Kidney (tissue), 14 donors: Measurements from ENCODE around the gene AZU1. TPM values are rescaled to one million over a fixed set of nuclear protein-coding genes. Genes with fewer than 3 reads are reported as not detected.
A peak's percentile ranks its signal among the peaks of the same experiment; 100 is the strongest.

Experiments used
- DNase-seq, 5 donors: peaks; one replicate each; pipeline ENCODE4 v3.0.0-alpha.2; 2013 to 2020
- FAIRE-seq: peaks from 2 replicates; lab custom pipeline; 2012; peaks lifted over from hg19 to GRCh38; lab: Jason Lieb, UNC
- H3K27ac ChIP-seq, 2 donors: one replicate each; pipeline ENCODE4 v1.7.0; 2013; ENCODE audit warnings: low read depth in 2 of 2, low read length in 2 of 2, inconsistent platforms in 1 of 2
- H3K27me3 ChIP-seq: one replicate; pipeline ENCODE4 v1.7.1; 2013; ENCODE audit warnings: low read length, inconsistent platforms; ENCODE audit not compliant: control insufficient read depth, insufficient read depth
- H3K36me3 ChIP-seq, 3 donors: one replicate each; pipeline versions ENCODE4 v1.7.0 to v1.7.1; 2013; ENCODE audit warnings: low read length in 3 of 3, control low read depth in 1 of 3, inconsistent platforms in 1 of 3; ENCODE audit not compliant: insufficient read depth in 3 of 3, control insufficient read depth in 2 of 3
- H3K4me1 ChIP-seq, 3 donors: one replicate each; pipeline versions ENCODE4 v1.7.0 to v1.7.1; 2013; ENCODE audit warnings: low read length in 3 of 3, inconsistent platforms in 1 of 3, low read depth in 1 of 3; ENCODE audit not compliant: control insufficient read depth in 2 of 3, insufficient read depth in 2 of 3
- H3K4me3 ChIP-seq, 3 donors: one replicate each; pipeline versions ENCODE4 v1.7.0 to v1.8.1; 2013; ENCODE audit warnings: low read length in 3 of 3, control low read depth in 1 of 3, inconsistent platforms in 1 of 3
- H3K9ac ChIP-seq, 3 donors: one replicate each; pipeline versions ENCODE4 v1.7.0 to v1.7.1; 2013; ENCODE audit warnings: low read length in 3 of 3, control low read depth in 1 of 3, inconsistent platforms in 1 of 3
- H3K9me3 ChIP-seq, 3 donors: one replicate each; pipeline versions ENCODE4 v1.7.0 to v1.7.1; 2013; ENCODE audit warnings: low read length in 3 of 3, control low read depth in 1 of 3, inconsistent platforms in 1 of 3; ENCODE audit not compliant: control insufficient read depth in 2 of 3, insufficient read depth in 1 of 3
- CTCF ChIP-seq: IDR thresholded peaks from 3 replicates; pipeline ENCODE4 v1.5.1; 2012; ENCODE audit warnings: mild to moderate bottlenecking, moderate library complexity, borderline replicate concordance; ENCODE audit not compliant: insufficient read depth; ENCODE audit errors: extremely low read depth
- intact Hi-C: fragments of 100-400 bp; cut with DNase I; formaldehyde crosslinking; loops from one replicate; pipeline ENCODE4 v1.11.1; 2022
- polyA plus RNA-seq: library from polyadenylated mRNA; stranded (reverse); fragments of 350-450 nt; fragmentation: Illumina TruSeq; extraction: RNeasy Lipid Tissue Mini Kit (QIAGEN cat#74804); gene quantifications from one replicate; pipeline ENCODE4 v1.2.3, GENCODE V29; 2014; ENCODE audit warnings: low read depth, low replicate concordance; ENCODE audit not compliant: insufficient read depth
- total RNA-seq: library from RNA; stranded (reverse); fragmentation: NEBNext Ultra II Directional; extraction: Animal tissue kit (Norgen Biotek cat#: 25700); gene quantifications from one replicate; pipeline ENCODE4 v1.2.1, GENCODE V29; 2021
- donor health status: control.
- donor health status: control.
- donor health status: control.
- donor health status: control.
- donor health status: control.
- donor health status: DM: yes; HTN: yes; CAD: no.
- donor health status: Normal renal cell carcinoma (clear cell type).

Gene AZU1
- total and polyA plus RNA-seq, 2 donors from 2014 or later, result 0.50 TPM; not detected in 1

DNA sequence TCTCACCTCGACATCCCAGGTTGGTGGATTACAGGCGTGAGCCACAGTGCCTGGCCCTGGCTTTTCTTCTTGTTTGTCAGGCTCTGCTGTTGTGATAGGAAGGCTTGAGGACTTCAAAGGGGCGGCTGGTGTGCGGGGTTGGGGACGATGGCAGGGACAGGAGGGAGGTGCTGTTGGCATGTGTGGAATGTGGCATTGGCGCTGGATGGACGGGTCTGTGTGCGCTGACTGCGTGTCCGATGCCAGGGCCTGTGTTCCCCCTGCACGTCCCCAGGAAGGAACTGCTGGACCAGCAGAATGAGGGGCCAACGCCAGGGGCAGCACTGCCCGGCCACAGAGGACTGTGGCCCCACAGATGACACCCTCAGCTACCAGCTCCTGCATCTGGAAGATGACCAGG lies 43.1 kb upstream of the AZU1 start:
- intact Hi-C loops, result no loop called here
- Histone ChIP-seq H3K27me3 (no peaks in the 10 kb centered on the region), H3K36me3 (no peaks in the 10 kb centered on the region), H3K4me1 (peaks cover 0 to 18% (median 0%) of the 10 kb centered on the region in 3 donors), H3K27ac (peak overlapping the region in 1 of 2 donors; percentile 36), H3K4me3 (peak overlapping the region in 1 of 3 donors; percentile 60), H3K9me3 (no peaks in the 10 kb centered on the region), H3K9ac (no peak overlapping the region)
- FAIRE-seq (no peak), DNase-seq (peak in 3 of 5 donors; percentile 35 to 61 (median 59))
- TF ChIP-seq CTCF, result no peak

- no peak overlapping the region for H3K4me3 ChIP-seq
- TF ChIP-seq CTCF, result no peak
- no peak for FAIRE-seq
- no peak overlapping the region for H3K27ac ChIP-seq
- no peaks in the 10 kb centered on the region for H3K36me3 ChIP-seq
- intact Hi-C loops, result no loop called here
- no peaks in the 10 kb centered on the region for H3K27me3 ChIP-seq
- no peaks in the 10 kb centered on the region for H3K9me3 ChIP-seq
- no peak overlapping the region for H3K9ac ChIP-seq
- peak in 3 of 5 donors; percentile 49 to 70 (median 66) for DNase-seq
- H3K4me1 ChIP-seq, result peaks cover 0 to 16% (median 0%) of the 10 kb centered on the region in 3 donors
These were observed 40.1 kb upstream of the AZU1 start for GRCh38 chr19:787536-787935.

GRCh38 chr19:788686-788982 lies 39.0 kb upstream of the AZU1 start:
- no peak for TF ChIP-seq CTCF
- Histone ChIP-seq H3K4me1 (peaks cover 0 to 13% (median 0%) of the 10 kb centered on the region in 3 donors), H3K9me3 (no peaks in the 10 kb centered on the region), H3K9ac (no peak overlapping the region), H3K27me3 (no peaks in the 10 kb centered on the region), H3K36me3 (no peaks in the 10 kb centered on the region), H3K4me3 (no peak overlapping the region), H3K27ac (peak overlapping the region; percentile 51 to 75)
- intact Hi-C loops, result no loop called here
- no peak for FAIRE-seq
- DNase-seq, result peak in 2 of 5 donors; percentile 58 to 71
